ENCODE results near the gene DNAJB13. TPM values are rescaled to one million over a fixed set of nuclear protein-coding genes. Genes with fewer than 3 reads are reported as not detected.

The DNAJB13 gene
- total and polyA plus RNA-seq, 2 of the 13 experiments (the other 11 are each of a cell fraction or from before 2014, with no cell fraction given), result 2.3 TPM; not detected in 1

GRCh38 chr11:74019104-74019738 is 68.4 kb downstream of the DNAJB13 start (continued):
- no peak for TF ChIP-seq HIC2 (CRISPR knock-in tag; IDR thresholded peaks at IDR 0.05; ENCODE audit: low read depth)
- TF ChIP-seq FLYWCH1 (CRISPR knock-in tag; IDR thresholded peaks at IDR 0.05), result no peak
- no peak for TF ChIP-seq PRDM10 (CRISPR knock-in tag; IDR thresholded peaks at IDR 0.05; ENCODE audit: low read depth)
- TF ChIP-seq ZNF543 (CRISPR knock-in tag; IDR thresholded peaks at IDR 0.05), result no peak
- TF ChIP-seq POLR2AphosphoS5 (IDR thresholded peaks at IDR 0.05; ENCODE audit: low read depth, low read length), result no peak
- TF ChIP-seq NCOR1 (IDR thresholded peaks at IDR 0.05; ENCODE audit: borderline replicate concordance, low read length), result peak; percentile 31; the same call in 1 of the 2 replicates
- TF ChIP-seq ZNF432 (CRISPR knock-in tag; IDR thresholded peaks at IDR 0.05; ENCODE audit: borderline replicate concordance), result no peak
- TF ChIP-seq PAF1 (CRISPR knock-in tag; IDR thresholded peaks at IDR 0.05), result no peak
- TF ChIP-seq ZNF609 (CRISPR knock-in tag; IDR thresholded peaks at IDR 0.05; ENCODE audit: borderline replicate concordance), result peak; percentile 24; the same call in 1 of the 2 replicates
- TF ChIP-seq POGK (CRISPR knock-in tag; conservative IDR thresholded peaks at IDR 0.05), result no peak; the same call in 1 of the 2 replicates
- no peak for TF ChIP-seq ZNF549 (CRISPR knock-in tag; IDR thresholded peaks at IDR 0.05)
- no peak for TF ChIP-seq CC2D1A (CRISPR knock-in tag; IDR thresholded peaks at IDR 0.05)
- no peak for TF ChIP-seq BRCA1 (CRISPR knock-in tag; IDR thresholded peaks at IDR 0.05)
- TF ChIP-seq ZNF556 (CRISPR knock-in tag; IDR thresholded peaks at IDR 0.05; ENCODE audit: borderline replicate concordance), result no peak
- TF ChIP-seq SCMH1 (CRISPR knock-in tag; IDR thresholded peaks at IDR 0.05; ENCODE audit: borderline replicate concordance), result no peak
- TF ChIP-seq FOXP1 (IDR thresholded peaks at IDR 0.05), result no peak
- no peak for TF ChIP-seq FOXP1 (CRISPR knock-in tag; IDR thresholded peaks at IDR 0.05)

All from HepG2 (cell line).